A673 (cell line): Measurements from ENCODE around the gene ADGRG1.

Experiments
- EZH2 ChIP-seq: fragments of 200-600 bp; sonication (generic); IDR thresholded peaks from 2 replicates; pipeline ENCODE4 v1.6.1; 2017; ENCODE audit warnings: borderline replicate concordance, low read depth, mild to moderate bottlenecking, mixed read lengths, antibody characterized with exemption, low read length; ENCODE audit not compliant: poor library complexity, severe bottlenecking
- TF ChIP-seq, protein P1 (sequence below): fragments of 300-800, 200-600 bp; sonication (generic); conservative IDR thresholded peaks from 2 replicates; pipeline ENCODE4 v1.5.1; 2017; ENCODE audit warnings: low read depth, mild to moderate bottlenecking, antibody characterized with exemption, low read length, moderate library complexity, mixed read lengths

DNA sequence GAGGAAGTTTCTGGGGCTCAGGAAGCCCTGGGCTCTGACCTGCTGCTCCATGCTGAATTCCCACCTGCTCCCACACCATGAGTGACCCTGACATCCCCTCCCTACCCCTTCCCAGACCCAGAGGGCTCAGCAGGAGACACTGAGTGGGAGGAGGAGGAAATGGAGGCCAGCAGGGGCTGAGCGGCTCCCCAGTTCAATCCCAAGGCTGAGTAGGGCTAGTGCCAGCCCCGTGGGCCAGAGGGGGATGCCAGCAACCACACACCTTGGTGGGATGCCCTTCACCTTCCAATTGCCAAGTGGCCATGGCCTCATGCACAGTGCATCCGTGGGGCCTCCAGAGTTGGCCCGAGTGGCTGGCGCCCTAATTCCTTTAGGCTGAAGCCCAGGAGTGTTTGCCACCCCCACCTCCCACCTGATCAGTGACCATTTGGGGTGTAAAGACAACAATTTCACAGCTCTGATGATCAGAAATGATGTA, 38.7 kb downstream of the ADGRG1 start:
- TF ChIP-seq, protein P1, sequence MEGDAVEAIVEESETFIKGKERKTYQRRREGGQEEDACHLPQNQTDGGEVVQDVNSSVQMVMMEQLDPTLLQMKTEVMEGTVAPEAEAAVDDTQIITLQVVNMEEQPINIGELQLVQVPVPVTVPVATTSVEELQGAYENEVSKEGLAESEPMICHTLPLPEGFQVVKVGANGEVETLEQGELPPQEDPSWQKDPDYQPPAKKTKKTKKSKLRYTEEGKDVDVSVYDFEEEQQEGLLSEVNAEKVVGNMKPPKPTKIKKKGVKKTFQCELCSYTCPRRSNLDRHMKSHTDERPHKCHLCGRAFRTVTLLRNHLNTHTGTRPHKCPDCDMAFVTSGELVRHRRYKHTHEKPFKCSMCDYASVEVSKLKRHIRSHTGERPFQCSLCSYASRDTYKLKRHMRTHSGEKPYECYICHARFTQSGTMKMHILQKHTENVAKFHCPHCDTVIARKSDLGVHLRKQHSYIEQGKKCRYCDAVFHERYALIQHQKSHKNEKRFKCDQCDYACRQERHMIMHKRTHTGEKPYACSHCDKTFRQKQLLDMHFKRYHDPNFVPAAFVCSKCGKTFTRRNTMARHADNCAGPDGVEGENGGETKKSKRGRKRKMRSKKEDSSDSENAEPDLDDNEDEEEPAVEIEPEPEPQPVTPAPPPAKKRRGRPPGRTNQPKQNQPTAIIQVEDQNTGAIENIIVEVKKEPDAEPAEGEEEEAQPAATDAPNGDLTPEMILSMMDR = no peak
- no peak for TF ChIP-seq EZH2
